ENCODE measurements around the gene KCNJ9.

DNA sequence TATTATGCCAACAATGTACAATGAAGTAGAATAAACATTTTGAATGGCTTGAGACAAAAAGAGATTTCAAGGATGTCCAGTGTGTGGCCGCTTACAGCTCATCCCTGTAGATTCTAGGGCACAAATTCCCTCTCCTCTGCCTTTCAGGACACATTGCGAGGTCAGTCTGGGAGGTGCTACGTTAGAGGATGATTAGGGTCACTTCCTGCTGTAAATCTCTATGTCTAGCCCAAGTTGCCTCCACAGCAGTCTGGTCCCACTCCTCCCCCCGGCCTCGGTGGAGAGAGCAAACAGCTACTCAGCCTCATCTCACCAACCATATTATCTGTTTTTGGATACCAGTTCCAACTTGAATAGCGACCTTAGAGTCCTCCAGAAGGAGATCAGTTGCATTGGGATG lies 28.4 kb upstream of the KCNJ9 start:
- TF ChIP-seq, protein P1, sequence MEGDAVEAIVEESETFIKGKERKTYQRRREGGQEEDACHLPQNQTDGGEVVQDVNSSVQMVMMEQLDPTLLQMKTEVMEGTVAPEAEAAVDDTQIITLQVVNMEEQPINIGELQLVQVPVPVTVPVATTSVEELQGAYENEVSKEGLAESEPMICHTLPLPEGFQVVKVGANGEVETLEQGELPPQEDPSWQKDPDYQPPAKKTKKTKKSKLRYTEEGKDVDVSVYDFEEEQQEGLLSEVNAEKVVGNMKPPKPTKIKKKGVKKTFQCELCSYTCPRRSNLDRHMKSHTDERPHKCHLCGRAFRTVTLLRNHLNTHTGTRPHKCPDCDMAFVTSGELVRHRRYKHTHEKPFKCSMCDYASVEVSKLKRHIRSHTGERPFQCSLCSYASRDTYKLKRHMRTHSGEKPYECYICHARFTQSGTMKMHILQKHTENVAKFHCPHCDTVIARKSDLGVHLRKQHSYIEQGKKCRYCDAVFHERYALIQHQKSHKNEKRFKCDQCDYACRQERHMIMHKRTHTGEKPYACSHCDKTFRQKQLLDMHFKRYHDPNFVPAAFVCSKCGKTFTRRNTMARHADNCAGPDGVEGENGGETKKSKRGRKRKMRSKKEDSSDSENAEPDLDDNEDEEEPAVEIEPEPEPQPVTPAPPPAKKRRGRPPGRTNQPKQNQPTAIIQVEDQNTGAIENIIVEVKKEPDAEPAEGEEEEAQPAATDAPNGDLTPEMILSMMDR (IDR thresholded peaks at IDR 0.05; ENCODE audit: low read depth, low read length): no peak
- TF ChIP-seq, protein P2, sequence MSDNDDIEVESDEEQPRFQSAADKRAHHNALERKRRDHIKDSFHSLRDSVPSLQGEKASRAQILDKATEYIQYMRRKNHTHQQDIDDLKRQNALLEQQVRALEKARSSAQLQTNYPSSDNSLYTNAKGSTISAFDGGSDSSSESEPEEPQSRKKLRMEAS (IDR thresholded peaks at IDR 0.05; ENCODE audit: low read depth, low read length): no peak
- no peak for TF ChIP-seq POLR2A (IDR thresholded peaks at IDR 0.05; ENCODE audit: extremely low read depth, insufficient read length)

All from NB4 (cell line).